ENCODE results near the gene AGPAT2.

DNA sequence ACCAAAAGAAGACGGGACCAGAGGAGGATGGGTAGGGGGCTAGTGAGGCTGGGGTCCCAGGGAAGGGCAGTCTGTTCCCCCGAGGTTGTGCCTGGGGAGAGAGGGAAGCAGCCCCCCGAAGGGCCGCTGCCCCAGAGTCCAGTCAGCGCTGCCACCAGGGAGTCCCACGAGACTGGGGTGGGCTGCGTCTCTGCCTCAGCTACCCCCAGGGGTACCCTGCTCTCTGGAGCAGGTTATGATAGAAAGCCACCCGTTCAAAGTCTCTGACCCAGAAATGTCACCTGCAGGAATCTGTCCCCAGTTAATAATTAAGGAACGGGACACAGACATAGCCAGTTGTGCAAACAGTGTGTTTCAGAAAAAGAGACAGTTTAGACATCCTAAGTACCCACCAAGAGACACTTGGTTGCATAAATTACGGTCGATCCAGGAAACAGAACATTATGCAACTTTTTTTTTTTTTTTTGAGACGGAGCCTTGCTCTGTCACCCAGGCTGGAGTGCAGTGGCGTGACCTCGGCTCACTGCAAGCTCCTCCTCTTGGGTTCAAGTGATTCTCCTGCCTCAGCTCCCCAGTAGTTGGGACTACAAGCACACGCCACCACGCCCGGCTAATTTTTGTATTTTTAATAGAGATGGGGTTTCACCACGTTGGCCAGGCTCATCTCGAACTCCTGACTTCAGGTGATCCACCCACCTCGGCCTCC, 10.7 kb upstream of the AGPAT2 start:
- TF ChIP-seq CTCF (IDR thresholded peaks at IDR 0.05) (peak in 1 of 7 experiments; percentile 10), POLR2A (IDR thresholded peaks at IDR 0.05) (no peak)

All from body of pancreas (tissue), 4 donors.